GM12874 (cell line): ENCODE measurements around the gene VEGFC.

Experiments
- TF ChIP-seq, protein P1 (sequence below): IDR thresholded peaks from 2 replicates; pipeline ENCODE4 v1.5.1; 2011; ENCODE audit warnings: low read depth, mild to moderate bottlenecking, control low read depth, low read length, moderate library complexity; ENCODE audit not compliant: insufficient read depth

The VEGFC gene

DNA sequence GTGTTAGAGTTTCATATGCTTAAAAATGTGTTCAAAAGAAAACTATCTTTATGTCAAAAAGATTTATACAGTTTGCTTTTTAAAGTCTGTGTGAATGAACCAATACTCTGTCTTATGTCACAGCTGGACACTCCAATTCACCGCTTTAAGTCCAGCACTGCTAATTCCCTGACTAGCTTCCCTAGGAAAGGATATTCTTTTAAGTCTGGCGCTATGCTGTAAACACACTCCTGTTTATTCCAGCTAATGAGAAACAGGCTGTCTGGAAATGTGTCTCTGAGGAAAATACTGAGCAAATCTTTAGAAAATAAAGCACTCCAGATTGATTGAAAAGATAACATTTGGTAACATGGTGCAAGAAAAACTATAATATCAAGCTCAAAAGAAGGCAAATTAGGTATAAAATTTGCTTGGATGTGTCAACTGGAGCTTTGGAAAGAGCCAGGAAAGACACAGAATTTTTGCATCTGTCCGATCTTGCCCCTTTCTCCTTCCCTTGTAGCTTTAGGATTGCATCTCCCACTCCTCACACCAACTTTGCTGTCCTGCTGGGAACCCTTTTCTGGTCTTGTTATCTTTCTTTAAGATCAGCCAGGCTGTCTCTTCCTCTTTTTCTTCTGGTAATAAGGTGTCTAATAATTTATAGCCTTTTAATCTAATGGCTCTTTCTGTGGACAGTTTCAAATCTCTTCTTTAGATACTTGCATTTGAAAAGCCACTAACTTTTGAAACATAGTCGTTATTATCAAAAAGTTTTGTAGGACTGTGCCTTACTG is 40.9 kb upstream of the VEGFC start:
- TF ChIP-seq, protein P1, sequence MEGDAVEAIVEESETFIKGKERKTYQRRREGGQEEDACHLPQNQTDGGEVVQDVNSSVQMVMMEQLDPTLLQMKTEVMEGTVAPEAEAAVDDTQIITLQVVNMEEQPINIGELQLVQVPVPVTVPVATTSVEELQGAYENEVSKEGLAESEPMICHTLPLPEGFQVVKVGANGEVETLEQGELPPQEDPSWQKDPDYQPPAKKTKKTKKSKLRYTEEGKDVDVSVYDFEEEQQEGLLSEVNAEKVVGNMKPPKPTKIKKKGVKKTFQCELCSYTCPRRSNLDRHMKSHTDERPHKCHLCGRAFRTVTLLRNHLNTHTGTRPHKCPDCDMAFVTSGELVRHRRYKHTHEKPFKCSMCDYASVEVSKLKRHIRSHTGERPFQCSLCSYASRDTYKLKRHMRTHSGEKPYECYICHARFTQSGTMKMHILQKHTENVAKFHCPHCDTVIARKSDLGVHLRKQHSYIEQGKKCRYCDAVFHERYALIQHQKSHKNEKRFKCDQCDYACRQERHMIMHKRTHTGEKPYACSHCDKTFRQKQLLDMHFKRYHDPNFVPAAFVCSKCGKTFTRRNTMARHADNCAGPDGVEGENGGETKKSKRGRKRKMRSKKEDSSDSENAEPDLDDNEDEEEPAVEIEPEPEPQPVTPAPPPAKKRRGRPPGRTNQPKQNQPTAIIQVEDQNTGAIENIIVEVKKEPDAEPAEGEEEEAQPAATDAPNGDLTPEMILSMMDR, result no peak

DNA sequence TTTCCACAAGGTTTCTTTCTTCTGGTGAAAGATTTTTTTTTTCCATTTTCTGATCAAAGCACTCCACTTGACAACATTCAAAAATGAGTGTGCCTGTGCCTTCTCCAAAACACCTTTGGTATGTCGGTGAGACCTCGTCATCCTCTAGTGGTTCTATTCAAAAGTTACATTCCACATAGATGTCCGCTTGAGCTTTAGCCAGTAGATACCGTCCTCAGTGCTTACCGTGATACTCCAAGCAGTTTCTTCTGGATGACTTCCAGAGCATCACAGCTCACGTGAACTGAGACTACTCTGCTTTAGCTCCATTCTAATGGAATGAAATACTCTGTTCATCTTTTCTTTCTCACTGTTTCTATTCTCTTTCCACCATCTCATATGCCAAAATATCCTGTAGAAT is 38.2 kb upstream of the VEGFC start:
- TF ChIP-seq, protein P1, result no peak

DNA sequence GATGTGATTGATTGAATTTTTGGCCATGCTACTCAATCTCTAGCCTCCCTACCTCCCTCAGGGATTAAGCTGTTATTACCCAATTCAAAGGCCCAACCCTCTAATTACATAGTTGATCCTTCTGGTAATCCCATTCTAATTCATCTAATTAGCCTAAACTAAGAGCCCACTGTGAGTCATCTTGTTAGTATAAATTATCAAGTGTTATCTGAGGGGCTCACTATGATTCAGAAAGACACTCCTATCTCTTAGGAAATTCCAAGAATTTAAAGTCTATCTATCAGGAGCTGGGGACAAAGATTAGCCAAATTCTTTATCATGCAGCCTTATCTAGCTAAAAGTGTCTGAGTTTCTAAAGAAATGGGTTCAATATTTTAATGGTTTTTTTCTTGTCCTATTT is 32.9 kb upstream of the VEGFC start:
- TF ChIP-seq, protein P1, result no peak

DNA sequence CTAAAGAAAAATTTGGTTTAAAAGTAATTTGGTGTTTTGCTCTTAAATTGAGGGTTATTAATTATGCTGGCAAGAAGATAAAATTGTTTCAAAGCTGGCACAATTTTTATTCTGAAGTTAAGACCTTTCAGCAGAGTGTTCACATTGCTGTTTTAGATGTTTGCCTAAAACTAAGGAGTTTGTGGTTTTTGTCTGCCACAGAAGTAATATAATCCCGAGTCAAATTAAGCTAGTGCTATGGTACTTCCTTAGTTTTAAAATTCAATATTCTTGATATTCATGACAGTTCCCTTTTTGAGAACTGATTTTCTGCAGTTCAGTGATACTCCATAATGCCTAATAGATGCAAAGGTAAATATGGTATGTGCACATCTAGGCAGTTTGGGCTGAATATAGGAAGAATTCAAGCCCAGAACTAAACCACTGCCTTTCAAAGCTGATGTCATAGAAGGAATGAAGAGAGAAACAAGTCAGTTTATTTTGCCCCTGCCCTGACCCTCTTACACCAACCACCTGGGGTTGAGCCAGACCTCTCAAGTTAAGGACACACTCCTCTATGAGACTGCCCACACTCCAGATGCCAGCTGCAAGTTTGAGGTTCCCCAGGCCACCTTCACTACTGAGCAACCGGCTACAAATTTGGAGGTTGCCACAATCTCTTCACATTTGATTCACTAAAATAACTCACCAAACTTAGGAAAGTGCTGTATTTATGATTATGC is 32.1 kb upstream of the VEGFC start:
- TF ChIP-seq, protein P1, result no peak

DNA sequence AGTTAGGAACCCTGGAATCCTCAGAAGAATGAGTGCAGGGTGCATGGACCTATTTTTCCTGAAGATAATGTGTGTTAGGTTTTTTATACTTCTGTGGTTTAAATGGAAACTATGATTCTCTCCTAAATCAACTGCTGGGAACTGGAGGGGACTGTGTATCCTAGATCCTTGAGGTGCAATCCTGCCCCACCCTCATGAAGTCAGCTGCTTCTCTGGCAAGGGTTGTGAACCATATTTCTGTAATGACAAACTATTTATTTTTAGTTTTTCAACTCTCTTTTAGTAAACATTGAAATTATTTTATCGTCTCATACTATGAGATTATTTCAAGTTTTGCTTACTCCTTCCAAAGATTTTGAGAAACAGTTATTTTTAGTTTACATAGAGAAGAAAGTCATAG is 25.8 kb upstream of the VEGFC start:
- TF ChIP-seq, protein P1, result no peak

DNA sequence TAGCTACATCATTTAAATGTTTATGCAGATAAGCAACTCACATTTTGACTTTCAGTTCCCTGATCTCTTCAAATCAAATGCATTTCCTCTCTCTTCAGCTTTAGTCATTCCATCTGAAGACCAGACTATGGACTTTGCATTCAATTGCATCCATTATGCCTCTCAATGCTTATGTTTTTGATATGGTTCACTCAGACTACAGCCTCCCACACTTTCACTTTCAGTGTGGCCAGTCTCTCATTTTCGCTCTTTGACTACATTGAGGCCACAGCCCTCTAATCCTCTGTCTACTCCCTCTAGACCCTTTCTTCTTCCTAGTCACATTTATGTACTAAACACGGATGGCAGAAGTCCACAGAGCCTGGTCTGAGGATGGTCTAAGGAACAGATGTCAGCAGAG is 24.5 kb upstream of the VEGFC start:
- TF ChIP-seq, protein P1, result no peak

DNA sequence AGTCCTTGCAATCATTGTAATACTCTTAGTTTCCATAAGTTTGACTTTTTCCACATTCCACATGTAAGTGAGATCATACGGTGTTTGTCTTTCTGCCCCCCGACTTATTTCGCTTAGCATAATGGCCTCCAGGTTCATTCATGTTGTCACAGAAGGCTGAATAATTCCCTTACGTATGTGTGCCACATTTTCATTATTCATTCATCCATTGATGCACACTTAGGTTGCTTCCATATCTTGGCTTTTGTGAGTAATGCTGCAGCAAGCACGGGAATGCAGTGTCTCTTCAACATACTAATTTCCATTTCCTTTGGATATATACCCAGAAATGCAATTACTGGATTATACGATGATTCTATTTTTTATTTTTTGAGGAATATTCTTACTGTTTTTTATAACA is 22.0 kb upstream of the VEGFC start:
- TF ChIP-seq, protein P1, result no peak
